CD4-positive, CD25-positive, alpha-beta regulatory T cell (primary cell): ENCODE measurements around the gene RBPMS2. TPM values are rescaled to one million over a fixed set of nuclear protein-coding genes. Genes with fewer than 3 reads are reported as not detected.
"Not testable (repeated sequence)": the region's sequence is repeated elsewhere in the genome, so short reads cannot be mapped to it uniquely, and the experiment has no call there.

ENCODE experiments used
- ATAC-seq, 2 donors: fragments of 150-1000 bp; cut with Tn5 transposase; one replicate each; pipeline ENCODE4 v1.10.0; 2021; ENCODE audit warnings: low read depth in 2 of 2, moderate number of reproducible peaks in 2 of 2, moderate library complexity in 1 of 2
- DNase-seq, 3 donors: peaks; one replicate each; pipeline versions ENCODE4 v3.0.0 to v3.0.0-alpha.2; 2012 to 2022; ENCODE audit warnings: mixed read lengths in 1 of 3
- H3K27ac ChIP-seq: one replicate; pipeline ENCODE4 v1.7.0; 2013; ENCODE audit warnings: mild to moderate bottlenecking, low read length; ENCODE audit not compliant: insufficient read depth, poor library complexity, severe bottlenecking
- H3K27me3 ChIP-seq: one replicate; pipeline ENCODE4 v1.7.0; 2013; ENCODE audit warnings: low read length; ENCODE audit not compliant: control insufficient read depth, insufficient read depth
- H3K36me3 ChIP-seq: one replicate; pipeline ENCODE4 v1.7.0; 2013; ENCODE audit warnings: mild to moderate bottlenecking, low read length, moderate library complexity; ENCODE audit not compliant: control insufficient read depth, insufficient read depth
- H3K4me1 ChIP-seq: 2 replicates; pipeline ENCODE4 v1.7.0; 2013; ENCODE audit warnings: mild to moderate bottlenecking, low read length; ENCODE audit not compliant: insufficient read depth, control insufficient read depth, poor library complexity, severe bottlenecking
- H3K4me3 ChIP-seq: one replicate; pipeline ENCODE4 v1.7.0; 2013; ENCODE audit warnings: low read depth, mild to moderate bottlenecking, low read length, moderate library complexity
- H3K9me3 ChIP-seq, 2 experiments: 1 replicate in 1 of 2; 2 replicates in 1 of 2; pipeline ENCODE4 v1.7.0; 2013; ENCODE audit warnings: low read length in 2 of 2, mild to moderate bottlenecking in 1 of 2, moderate library complexity in 1 of 2; ENCODE audit not compliant: control insufficient read depth in 2 of 2
- H3K27ac Mint-ChIP-seq, 3 donors: one replicate each; pipeline ENCODE4 v1.8.0; 2020 to 2022; ENCODE audit warnings: mild to moderate bottlenecking in 3 of 3, mixed read lengths in 3 of 3, moderate library complexity in 2 of 3
- H3K27me3 Mint-ChIP-seq: one replicate; pipeline ENCODE4 v1.8.0; 2022; ENCODE audit warnings: mild to moderate bottlenecking, mixed read lengths
- H3K36me3 Mint-ChIP-seq: one replicate; pipeline ENCODE4 v1.8.0; 2020; ENCODE audit warnings: mixed read lengths
- H3K4me1 Mint-ChIP-seq, 4 donors: one replicate each; pipeline ENCODE4 v1.8.0; 2020 to 2022; ENCODE audit warnings: mixed read lengths in 4 of 4, mild to moderate bottlenecking in 1 of 4
- H3K4me3 Mint-ChIP-seq, 4 donors: one replicate each; pipeline ENCODE4 v1.8.0; 2020 to 2022; ENCODE audit warnings: mild to moderate bottlenecking in 4 of 4, mixed read lengths in 4 of 4, moderate library complexity in 3 of 4
- H3K9me3 Mint-ChIP-seq, 7 donors: one replicate each; pipeline ENCODE4 v1.8.0; 2020 to 2022; ENCODE audit warnings: mixed read lengths in 7 of 7, mild to moderate bottlenecking in 3 of 7, moderate library complexity in 2 of 7
- polyA plus RNA-seq, 4 donors: library from polyadenylated mRNA; unstranded; fragments of 300-500 nt; fragmentation: Illumina TruSeq; gene quantifications; one replicate each; pipeline ENCODE4 v1.2.3, GENCODE V29; 2021
- total RNA-seq: library from RNA; stranded (reverse); gene quantifications from one replicate; pipeline ENCODE4 v1.2.3, GENCODE V29; 2022

The RBPMS2 gene
- total and polyA plus RNA-seq, 5 donors from 2014 or later, result 0.37 TPM; not detected in 4

DNA sequence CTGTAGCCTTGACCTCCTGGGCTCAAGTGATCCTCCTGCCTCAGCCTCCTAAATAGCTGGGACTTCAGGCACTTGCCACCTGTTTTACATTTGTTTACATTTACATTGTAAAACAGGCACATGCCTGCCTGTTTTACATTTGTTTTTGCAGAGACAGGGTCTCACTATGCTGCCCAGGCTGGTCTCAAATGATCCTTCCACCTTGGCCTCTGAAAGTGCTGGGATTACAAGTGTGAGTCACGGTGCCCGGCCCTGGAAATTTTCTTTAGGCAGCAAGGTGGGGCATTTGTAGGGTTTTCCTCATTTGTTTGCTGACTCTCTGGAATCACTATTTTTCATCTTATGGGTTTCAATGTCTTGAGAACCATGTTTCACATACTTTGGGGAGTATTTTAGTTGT lies 25.1 kb upstream of the RBPMS2 start:
- Histone ChIP-seq H3K9me3 (no peaks in the 10 kb centered on the region), H3K4me3 (no peak overlapping the region), H3K36me3 (no peaks in the 10 kb centered on the region), H3K27me3 (no peaks in the 10 kb centered on the region), H3K4me1 (no peaks in the 10 kb centered on the region), H3K27ac (no peak overlapping the region)
- DNase-seq, result no peak
- Mint-ChIP-seq H3K36me3 (peaks cover 4% of the 10 kb centered on the region), H3K4me3 (no peak overlapping the region), H3K27me3 (peaks cover 16% of the 10 kb centered on the region), H3K4me1 (peaks cover 0 to 4% (median 0%) of the 10 kb centered on the region in 4 donors), H3K9me3 (no peaks in the 10 kb centered on the region), H3K27ac (no peak overlapping the region)
- ATAC-seq, result no peak

DNA sequence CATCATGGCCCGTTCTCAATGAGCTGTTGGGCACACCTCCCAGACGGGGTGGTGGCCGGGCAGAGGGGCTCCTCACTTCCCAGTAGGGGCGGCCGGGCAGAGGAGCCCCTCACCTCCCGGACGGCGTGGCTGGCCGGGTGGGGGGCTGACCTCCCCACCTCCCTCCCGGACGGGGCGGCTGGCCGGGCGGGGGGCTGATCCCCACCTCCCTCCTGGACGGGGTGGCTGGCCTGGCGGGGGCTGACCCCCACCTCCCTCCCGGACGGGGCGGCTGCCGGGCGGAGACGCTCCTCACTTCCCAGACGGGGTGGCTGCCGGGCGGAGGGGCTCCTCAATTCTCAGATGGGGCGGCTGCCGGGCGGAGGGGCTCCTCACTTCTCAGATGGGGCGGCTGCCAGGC lies 23.5 kb upstream of the RBPMS2 start:
- H3K27ac ChIP-seq, H3K36me3 Mint-ChIP-seq, DNase-seq, H3K9me3 Mint-ChIP-seq, H3K9me3 ChIP-seq, H3K4me3 ChIP-seq, ATAC-seq, H3K4me1 Mint-ChIP-seq, H3K36me3 ChIP-seq, H3K27me3 ChIP-seq, H3K4me3 Mint-ChIP-seq, H3K4me1 ChIP-seq, H3K27ac Mint-ChIP-seq: not testable (repeated sequence)
- peaks cover 16% of the 10 kb centered on the region for H3K27me3 Mint-ChIP-seq

DNA sequence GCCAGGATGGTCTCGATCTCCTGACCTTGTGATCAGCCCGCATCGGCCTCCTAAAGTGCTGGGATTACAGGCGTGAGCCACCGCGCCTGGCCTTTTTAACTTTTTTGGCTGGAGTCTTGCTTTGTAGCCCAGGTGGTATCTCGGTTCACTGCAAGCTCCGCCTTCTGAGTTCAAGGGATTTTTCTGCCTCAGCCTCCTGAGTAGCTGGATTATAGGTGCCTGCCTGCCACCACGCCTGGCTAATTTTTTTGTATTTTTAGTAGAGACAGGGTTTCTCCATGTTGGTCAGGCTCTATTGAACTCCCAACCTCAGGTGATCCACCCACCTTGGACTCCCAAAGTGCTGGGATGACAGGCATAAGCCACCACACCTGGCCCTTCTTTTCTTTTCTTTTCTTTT lies 20.5 kb upstream of the RBPMS2 start:
- not testable (repeated sequence) for DNase-seq, H3K36me3 ChIP-seq, H3K27ac Mint-ChIP-seq, H3K4me1 ChIP-seq, ATAC-seq, H3K4me1 Mint-ChIP-seq, H3K36me3 Mint-ChIP-seq, H3K9me3 Mint-ChIP-seq, H3K27me3 ChIP-seq, H3K27ac ChIP-seq, H3K9me3 ChIP-seq, H3K27me3 Mint-ChIP-seq, H3K4me3 ChIP-seq, H3K4me3 Mint-ChIP-seq

DNA sequence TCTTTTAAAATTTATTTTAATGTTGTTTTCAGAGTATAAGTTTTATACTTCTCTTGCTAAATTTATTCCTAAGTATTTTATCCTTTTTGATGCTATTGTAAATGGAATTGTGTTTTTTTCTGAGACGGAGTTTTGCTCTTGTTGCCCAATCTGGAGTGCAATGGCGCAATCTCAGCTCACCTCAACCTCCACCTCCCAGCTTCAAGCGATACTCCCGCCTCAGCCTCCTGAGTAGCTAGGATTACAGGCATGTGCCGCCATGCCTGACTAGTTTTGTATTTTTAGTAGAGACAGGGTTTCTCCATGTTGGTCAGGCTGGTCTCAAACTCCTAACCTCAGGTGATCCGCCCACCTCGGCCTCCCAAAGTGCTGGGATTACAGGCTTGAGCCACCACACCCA lies 19.9 kb upstream of the RBPMS2 start:
- H3K27ac ChIP-seq, ATAC-seq, H3K4me1 Mint-ChIP-seq: not testable (repeated sequence)

DNA sequence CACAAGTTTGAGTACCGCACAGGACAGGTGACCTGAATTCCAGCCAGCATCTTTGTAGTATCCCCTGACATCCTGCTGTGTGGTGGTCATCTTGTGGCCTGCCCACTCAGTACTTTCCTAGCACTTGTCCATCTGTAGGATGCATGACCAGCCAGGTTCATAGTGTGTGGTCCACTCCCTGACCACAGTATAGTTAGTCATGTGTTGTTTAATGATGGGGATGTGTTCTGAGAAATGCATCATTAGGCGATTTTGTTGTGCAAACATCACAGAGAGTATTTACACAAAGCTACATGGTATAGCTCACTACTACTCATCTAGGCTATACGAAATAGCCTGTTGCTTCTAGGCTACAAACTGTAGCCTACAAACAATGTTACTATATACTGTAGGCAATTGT lies 16.9 kb upstream of the RBPMS2 start:
- no peaks in the 10 kb centered on the region for H3K4me1 ChIP-seq
- H3K27ac ChIP-seq, result no peak overlapping the region
- H3K36me3 Mint-ChIP-seq, result no peaks in the 10 kb centered on the region
- H3K27me3 Mint-ChIP-seq, result peaks cover 4% of the 10 kb centered on the region
- H3K4me3 ChIP-seq, result no peak overlapping the region
- H3K27ac Mint-ChIP-seq, result peak overlapping the region in 1 of 3 donors; percentile 52
- no peak for DNase-seq
- no peaks in the 10 kb centered on the region for H3K9me3 ChIP-seq
- ATAC-seq, result no peak
- no peak overlapping the region for H3K4me3 Mint-ChIP-seq
- no peaks in the 10 kb centered on the region for H3K9me3 Mint-ChIP-seq
- H3K36me3 ChIP-seq, result no peaks in the 10 kb centered on the region
- H3K27me3 ChIP-seq, result no peaks in the 10 kb centered on the region
- no peaks in the 10 kb centered on the region for H3K4me1 Mint-ChIP-seq

More for the DNA sequence above, 19.9 kb upstream of the RBPMS2 start:
- H3K4me3 Mint-ChIP-seq, H3K4me3 ChIP-seq, H3K9me3 Mint-ChIP-seq, H3K4me1 ChIP-seq, DNase-seq, H3K36me3 Mint-ChIP-seq, H3K27me3 Mint-ChIP-seq, H3K9me3 ChIP-seq, H3K27ac Mint-ChIP-seq, H3K36me3 ChIP-seq, H3K27me3 ChIP-seq: not testable (repeated sequence)

DNA sequence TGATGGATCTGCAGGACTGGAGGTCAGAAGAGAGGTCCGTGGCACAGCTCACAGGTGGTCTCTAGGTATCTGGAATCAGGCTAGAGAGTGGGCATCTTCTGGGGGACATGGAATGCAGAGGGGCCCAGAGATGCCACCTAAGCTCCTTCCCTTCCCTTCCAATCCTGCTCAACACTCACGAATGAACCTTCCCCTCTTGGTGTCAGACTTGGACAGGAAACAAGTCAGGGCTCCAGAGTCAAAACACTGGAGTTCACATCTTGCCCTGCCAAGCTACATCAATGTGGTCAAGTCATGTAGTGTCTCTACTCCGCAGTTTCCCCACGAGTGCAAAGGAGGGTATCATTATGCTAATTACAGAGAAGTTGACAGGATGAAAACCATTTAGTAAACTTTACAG lies 16.0 kb upstream of the RBPMS2 start:
- H3K4me3 ChIP-seq, result no peak overlapping the region
- H3K4me1 Mint-ChIP-seq, result no peaks in the 10 kb centered on the region
- H3K36me3 Mint-ChIP-seq, result no peaks in the 10 kb centered on the region
- H3K27me3 Mint-ChIP-seq, result peaks cover 4% of the 10 kb centered on the region
- H3K9me3 Mint-ChIP-seq, result no peaks in the 10 kb centered on the region
- no peaks in the 10 kb centered on the region for H3K36me3 ChIP-seq
- H3K9me3 ChIP-seq, result no peaks in the 10 kb centered on the region
- no peaks in the 10 kb centered on the region for H3K27me3 ChIP-seq
- H3K27ac Mint-ChIP-seq, result peak overlapping the region in 1 of 3 donors; percentile 10
- H3K4me3 Mint-ChIP-seq, result no peak overlapping the region
- DNase-seq, result no peak
- H3K4me1 ChIP-seq, result no peaks in the 10 kb centered on the region
- ATAC-seq, result no peak
- no peak overlapping the region for H3K27ac ChIP-seq

DNA sequence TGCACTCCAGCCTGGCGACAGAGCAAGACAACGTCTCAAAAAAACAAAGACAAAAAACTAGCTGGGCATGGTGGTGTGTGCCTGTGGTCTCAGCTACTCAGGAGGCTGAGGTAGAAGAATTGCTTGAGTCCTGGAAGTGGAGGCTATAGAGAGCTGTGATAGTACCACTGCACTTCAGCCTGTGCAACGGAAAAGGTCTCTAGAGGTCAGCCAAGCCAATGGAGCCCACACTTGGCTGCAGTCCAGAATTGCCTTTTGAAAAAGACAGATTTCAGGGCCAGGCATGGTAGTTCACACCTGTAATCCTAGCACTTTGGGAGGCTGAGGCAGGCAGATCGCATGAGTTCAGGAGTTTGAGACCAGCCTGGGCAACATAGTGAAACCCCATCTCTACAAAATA lies 8.4 kb upstream of the RBPMS2 start:
- Mint-ChIP-seq H3K27ac (no peak overlapping the region), H3K27me3 (peaks cover 20% of the 10 kb centered on the region), H3K4me1 (peaks cover 0 to 9% (median 2%) of the 10 kb centered on the region in 4 donors), H3K36me3 (no peaks in the 10 kb centered on the region), H3K9me3 (no peaks in the 10 kb centered on the region), H3K4me3 (no peak overlapping the region)
- DNase-seq, result no peak
- ATAC-seq, result no peak
- no peak overlapping the region for H3K27ac ChIP-seq
- H3K9me3 ChIP-seq, result no peaks in the 10 kb centered on the region
- H3K27me3 ChIP-seq, result no peaks in the 10 kb centered on the region
- H3K36me3 ChIP-seq, result no peaks in the 10 kb centered on the region
- no peaks in the 10 kb centered on the region for H3K4me1 ChIP-seq
- no peak overlapping the region for H3K4me3 ChIP-seq

DNA sequence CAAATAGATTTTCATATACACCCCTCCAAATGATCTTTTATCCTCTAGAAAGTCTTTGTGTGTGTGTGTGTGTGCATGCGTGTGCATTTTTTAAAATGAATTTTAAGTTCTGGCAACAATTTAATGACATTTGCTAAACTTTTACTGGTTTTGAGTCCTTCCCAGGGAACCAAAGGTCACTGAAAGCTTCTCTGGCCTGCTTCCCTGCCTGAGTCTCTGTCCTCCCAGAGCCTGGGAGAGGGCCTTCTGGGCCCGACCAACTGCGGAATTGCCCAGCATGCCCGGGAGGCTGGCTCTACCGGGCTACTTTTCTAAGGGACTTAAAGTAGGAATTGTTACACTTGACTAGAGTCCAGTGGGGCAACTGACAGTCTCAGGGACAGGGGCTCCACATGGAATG lies 7.4 kb upstream of the RBPMS2 start:
- no peak overlapping the region for H3K4me3 Mint-ChIP-seq
- H3K27ac Mint-ChIP-seq, result no peak overlapping the region
- no peaks in the 10 kb centered on the region for H3K9me3 ChIP-seq
- H3K36me3 Mint-ChIP-seq, result no peaks in the 10 kb centered on the region
- no peak overlapping the region for H3K27ac ChIP-seq
- no peak overlapping the region for H3K4me3 ChIP-seq
- no peaks in the 10 kb centered on the region for H3K36me3 ChIP-seq
- no peaks in the 10 kb centered on the region for H3K27me3 ChIP-seq
- H3K4me1 ChIP-seq, result no peaks in the 10 kb centered on the region
- peaks cover 30% of the 10 kb centered on the region for H3K27me3 Mint-ChIP-seq
- no peak for DNase-seq
- H3K4me1 Mint-ChIP-seq, result peaks cover 0 to 9% (median 2%) of the 10 kb centered on the region in 4 donors
- no peaks in the 10 kb centered on the region for H3K9me3 Mint-ChIP-seq
- no peak for ATAC-seq
